Caco-2 (cell line): ENCODE measurements around the gene RGS1. TPM values are rescaled to one million over a fixed set of nuclear protein-coding genes. Genes with fewer than 3 reads are reported as not detected.

ENCODE experiments used
- BruUV-seq: library from RNA; stranded (reverse); fragments of 400-500 nt; replicated peaks from 2 replicates; lab custom pipeline; 2021; lab: Mats Ljungman, UMichigan
- CTCF ChIA-PET: fragments of 300-600 bp; sonication (Branson Sonifier 250); formaldehyde crosslinking; loops from one replicate; lab custom pipeline; 2022; ENCODE audit warnings: antibody characterized with exemption; lab: Charles Lee
- POLR2A ChIA-PET: fragments of 300-600 bp; sonication (Branson Sonifier 250); formaldehyde crosslinking; loops from one replicate; lab custom pipeline; 2022; ENCODE audit warnings: antibody characterized with exemption; lab: Charles Lee
- DNase-seq, 2 experiments: peaks; one replicate each; pipeline versions ENCODE4 v3.0.0 to v3.0.0-alpha.2; 2020 to 2022
- H3K27me3 ChIP-seq: replicated peaks from 2 replicates; pipeline ENCODE4 v1.6.0; 2011; ENCODE audit warnings: low read length; ENCODE audit not compliant: control insufficient read depth, insufficient read depth
- H3K36me3 ChIP-seq: 2 replicates; pipeline ENCODE4 v1.5.1; 2011; ENCODE audit warnings: low read length; ENCODE audit not compliant: control insufficient read depth, insufficient read depth
- H3K4me1 ChIP-seq: fragments of 250-450 bp; sonication (Bioruptor Pico); 2 replicates; pipeline ENCODE4 v1.5.1; 2020; ENCODE audit warnings: mild to moderate bottlenecking
- H3K4me3 ChIP-seq: 2 replicates; pipeline ENCODE4 v1.5.1; 2011; ENCODE audit warnings: low read depth, mild to moderate bottlenecking, control low read depth, low read length
- H3K9me3 ChIP-seq: fragments of 250-450 bp; sonication (Bioruptor Pico); 2 replicates; pipeline ENCODE4 v1.5.1; 2020; ENCODE audit warnings: mild to moderate bottlenecking, moderate library complexity
- H3K27ac Mint-ChIP-seq: one replicate; pipeline ENCODE4 v1.8.0; 2022; ENCODE audit warnings: mixed read lengths; ENCODE audit not compliant: unreplicated experiment
- H3K27me3 Mint-ChIP-seq: one replicate; pipeline ENCODE4 v1.8.0; 2022; ENCODE audit warnings: mixed read lengths; ENCODE audit not compliant: insufficient read depth, unreplicated experiment
- H3K36me3 Mint-ChIP-seq: one replicate; pipeline ENCODE4 v1.8.0; 2022; ENCODE audit warnings: mild to moderate bottlenecking, mixed read lengths; ENCODE audit not compliant: insufficient read depth, unreplicated experiment
- H3K4me1 Mint-ChIP-seq: one replicate; pipeline ENCODE4 v1.8.0; 2022; ENCODE audit warnings: low read depth, mixed read lengths; ENCODE audit not compliant: unreplicated experiment
- H3K4me3 Mint-ChIP-seq: one replicate; pipeline ENCODE4 v1.8.0; 2022; ENCODE audit warnings: mild to moderate bottlenecking, moderate library complexity, mixed read lengths; ENCODE audit not compliant: unreplicated experiment
- H3K9me3 Mint-ChIP-seq: one replicate; pipeline ENCODE4 v1.8.0; 2022; ENCODE audit warnings: mixed read lengths; ENCODE audit not compliant: unreplicated experiment
- intact Hi-C: fragments of 100-400 bp; cut with micrococcal nuclease; formaldehyde crosslinking; loops from one replicate; pipeline ENCODE4 v1.10.0; 2022; ENCODE audit not compliant: unreplicated experiment
- total RNA-seq: library from RNA; stranded (reverse); gene quantifications from 2 replicates; pipeline ENCODE4 v1.2.3, GENCODE V29; 2022
- TF ChIP-seq, protein P1 (sequence below), 2 experiments: fragments of 200-600 bp in 1 of 2; IDR thresholded peaks; 1 replicate in 1 of 2; 2 replicates in 1 of 2; pipeline versions ENCODE4 v1.5.1 to v1.8.0; 2011 to 2022; ENCODE audit warnings: antibody characterized with exemption in 1 of 2, control low read depth in 1 of 2, inconsistent platforms in 1 of 2, low read depth in 1 of 2, low read length in 1 of 2, mild to moderate bottlenecking in 1 of 2, moderate library complexity in 1 of 2; ENCODE audit not compliant: insufficient read depth in 1 of 2, severe bottlenecking in 1 of 2, unreplicated experiment in 1 of 2

RGS1 gene
- total RNA-seq, 1 experiment from 2014 or later = not detected

DNA sequence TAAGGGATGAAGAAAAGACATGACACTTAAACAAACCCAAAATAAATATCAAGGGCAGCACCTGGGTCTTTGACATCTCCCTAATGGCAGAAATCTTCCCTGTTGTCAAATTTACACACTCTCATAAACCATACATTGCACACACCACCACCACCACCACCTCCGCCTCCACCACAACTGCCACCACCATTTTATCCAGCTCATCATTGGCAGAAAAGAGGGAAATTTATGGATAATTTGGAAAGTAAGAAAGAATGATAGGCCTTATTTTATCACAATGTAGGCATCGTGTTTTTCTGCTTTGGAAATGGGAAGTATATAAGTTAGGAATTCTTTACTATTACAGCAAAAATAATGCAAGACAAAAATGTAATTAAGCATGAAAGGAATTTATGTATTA is 33.1 kb downstream of the RGS1 start:
- no peaks in the 10 kb centered on the region for H3K4me1 ChIP-seq
- no peak overlapping the region for H3K27ac Mint-ChIP-seq
- no peaks in the 10 kb centered on the region for H3K4me1 Mint-ChIP-seq
- no peaks in the 10 kb centered on the region for H3K9me3 ChIP-seq
- no peaks in the 10 kb centered on the region for H3K27me3 ChIP-seq
- peaks cover 2% of the 10 kb centered on the region for H3K27me3 Mint-ChIP-seq
- intact Hi-C loops = no loop called here
- CTCF ChIA-PET = no interaction called here
- H3K9me3 Mint-ChIP-seq = no peaks in the 10 kb centered on the region
- no peak for DNase-seq
- TF ChIP-seq, protein P1, sequence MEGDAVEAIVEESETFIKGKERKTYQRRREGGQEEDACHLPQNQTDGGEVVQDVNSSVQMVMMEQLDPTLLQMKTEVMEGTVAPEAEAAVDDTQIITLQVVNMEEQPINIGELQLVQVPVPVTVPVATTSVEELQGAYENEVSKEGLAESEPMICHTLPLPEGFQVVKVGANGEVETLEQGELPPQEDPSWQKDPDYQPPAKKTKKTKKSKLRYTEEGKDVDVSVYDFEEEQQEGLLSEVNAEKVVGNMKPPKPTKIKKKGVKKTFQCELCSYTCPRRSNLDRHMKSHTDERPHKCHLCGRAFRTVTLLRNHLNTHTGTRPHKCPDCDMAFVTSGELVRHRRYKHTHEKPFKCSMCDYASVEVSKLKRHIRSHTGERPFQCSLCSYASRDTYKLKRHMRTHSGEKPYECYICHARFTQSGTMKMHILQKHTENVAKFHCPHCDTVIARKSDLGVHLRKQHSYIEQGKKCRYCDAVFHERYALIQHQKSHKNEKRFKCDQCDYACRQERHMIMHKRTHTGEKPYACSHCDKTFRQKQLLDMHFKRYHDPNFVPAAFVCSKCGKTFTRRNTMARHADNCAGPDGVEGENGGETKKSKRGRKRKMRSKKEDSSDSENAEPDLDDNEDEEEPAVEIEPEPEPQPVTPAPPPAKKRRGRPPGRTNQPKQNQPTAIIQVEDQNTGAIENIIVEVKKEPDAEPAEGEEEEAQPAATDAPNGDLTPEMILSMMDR (IDR thresholded peaks at IDR 0.05; ENCODE audit: insufficient read depth in 1 of 2, low read depth in 1 of 2, low read length in 1 of 2, severe bottlenecking in 1 of 2, unreplicated experiment in 1 of 2) = no peak
- H3K36me3 ChIP-seq = no peaks in the 10 kb centered on the region
- H3K4me3 ChIP-seq = no peak overlapping the region
- H3K4me3 Mint-ChIP-seq = no peak overlapping the region
- BruUV-seq = no TSS peak
- POLR2A ChIA-PET = no interaction called here
- no peaks in the 10 kb centered on the region for H3K36me3 Mint-ChIP-seq

DNA sequence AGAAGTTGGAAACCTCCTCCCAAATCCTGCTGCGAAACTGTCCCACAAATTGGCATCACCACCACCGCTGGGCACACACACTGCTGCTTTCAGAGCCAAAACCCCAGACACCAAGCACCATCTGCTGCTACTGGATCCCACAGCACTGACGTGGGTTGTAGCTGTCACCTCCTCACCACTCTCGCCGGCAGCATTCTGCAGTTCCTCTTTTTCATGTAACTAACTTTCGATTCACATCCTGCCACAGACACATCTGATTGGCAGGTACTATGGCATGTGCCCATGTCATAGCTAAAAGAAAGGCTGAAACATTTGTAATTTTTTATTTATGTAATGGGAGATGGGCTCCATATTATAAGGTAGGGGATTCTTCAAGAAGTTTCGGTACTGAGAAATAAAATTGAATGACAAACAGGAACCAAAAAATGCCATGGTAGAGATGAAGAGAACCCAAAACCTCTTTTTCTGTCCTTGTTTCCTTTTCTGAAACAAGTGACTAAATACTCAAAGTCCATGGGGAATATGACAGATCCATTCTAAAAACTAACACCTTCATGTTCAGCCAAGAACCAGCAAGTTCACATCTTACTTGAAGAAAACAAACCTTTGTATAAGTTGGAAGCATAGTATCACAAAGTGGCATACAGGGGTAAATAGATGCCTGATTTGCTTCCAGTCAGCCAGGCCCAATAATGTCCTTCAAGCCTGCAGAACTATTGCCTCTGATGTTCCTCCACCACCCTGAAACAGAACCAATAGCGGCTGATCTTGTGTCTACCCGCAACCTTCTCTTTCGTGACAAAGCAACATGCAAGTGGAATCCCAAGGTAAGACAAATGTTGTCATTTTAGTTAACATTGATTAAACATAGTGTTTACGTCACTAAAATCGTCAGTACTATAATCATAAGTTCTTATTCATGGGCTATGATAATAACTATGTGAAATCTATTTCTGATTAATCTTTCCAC is 33.8 kb downstream of the RGS1 start:
- no peaks in the 10 kb centered on the region for H3K27me3 ChIP-seq
- Mint-ChIP-seq H3K4me3 (no peak overlapping the region), H3K27ac (no peak overlapping the region), H3K4me1 (no peaks in the 10 kb centered on the region), H3K27me3 (peaks cover 2% of the 10 kb centered on the region), H3K9me3 (no peaks in the 10 kb centered on the region), H3K36me3 (no peaks in the 10 kb centered on the region)
- POLR2A ChIA-PET = no interaction called here
- intact Hi-C loops = loop anchor here (1.0 to 2.0 kb wide), 2 partner anchors 29 to 135 kb away; no protein-coding TSS in a partner anchor
- CTCF ChIA-PET = no interaction called here
- no peak overlapping the region for H3K4me3 ChIP-seq
- no peaks in the 10 kb centered on the region for H3K4me1 ChIP-seq
- no TSS peak for BruUV-seq
- H3K36me3 ChIP-seq = no peaks in the 10 kb centered on the region
- TF ChIP-seq, protein P1 (IDR thresholded peaks at IDR 0.05; ENCODE audit: insufficient read depth in 1 of 2, low read depth in 1 of 2, low read length in 1 of 2, severe bottlenecking in 1 of 2, unreplicated experiment in 1 of 2) = no peak
- DNase-seq = no peak
- H3K9me3 ChIP-seq = no peaks in the 10 kb centered on the region

DNA sequence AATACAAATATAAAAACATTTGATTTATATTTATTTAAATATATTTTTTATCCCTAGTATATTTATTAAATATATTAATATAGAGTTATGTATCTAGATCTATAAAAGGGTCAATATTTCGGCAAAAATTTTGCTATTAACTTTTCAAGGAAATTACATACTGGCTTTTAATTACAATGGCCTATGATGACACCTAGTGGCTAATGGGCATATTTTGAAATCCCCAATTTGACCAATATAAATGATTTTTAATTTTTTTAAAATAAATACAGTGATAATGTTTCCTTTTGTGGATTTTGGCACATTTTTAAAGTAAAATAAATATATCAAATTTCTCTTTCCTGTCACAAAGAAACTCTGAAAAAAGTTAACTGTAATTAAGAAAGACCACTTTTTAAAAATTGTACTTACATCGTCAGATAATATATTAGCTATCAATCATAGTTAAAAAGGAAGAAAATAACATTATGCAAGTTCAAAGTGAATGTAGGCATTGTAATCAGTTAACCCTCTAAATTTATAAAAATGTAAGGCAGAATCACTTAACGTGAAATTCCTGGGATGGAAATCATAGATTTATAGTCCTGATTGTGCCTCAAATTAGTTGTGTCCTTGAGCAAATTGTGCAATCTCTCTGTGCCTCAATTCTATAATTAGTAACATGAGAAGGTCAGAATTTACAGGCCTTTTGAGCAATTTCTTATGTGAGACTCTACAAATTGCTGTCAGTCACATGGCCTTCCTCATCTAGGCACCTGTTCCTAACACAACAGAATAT is 34.7 kb downstream of the RGS1 start:
- no peak for DNase-seq
- intact Hi-C loops = loop anchor here (1.0 to 2.0 kb wide), 2 partner anchors 30 to 136 kb away; no protein-coding TSS in a partner anchor

More for the DNA sequence above, 34.7 kb downstream of the RGS1 start:
- peaks cover 4% of the 10 kb centered on the region for H3K27me3 Mint-ChIP-seq
- Histone ChIP-seq H3K4me3 (no peak overlapping the region), H3K36me3 (no peaks in the 10 kb centered on the region), H3K4me1 (no peaks in the 10 kb centered on the region), H3K27me3 (no peaks in the 10 kb centered on the region), H3K9me3 (no peaks in the 10 kb centered on the region)
- ChIA-PET POLR2A (no interaction called here), CTCF (no interaction called here)
- TF ChIP-seq, protein P1 (IDR thresholded peaks at IDR 0.05; ENCODE audit: insufficient read depth in 1 of 2, low read depth in 1 of 2, low read length in 1 of 2, severe bottlenecking in 1 of 2, unreplicated experiment in 1 of 2) = peak; percentile 29 to 41
- H3K4me3 Mint-ChIP-seq = no peak overlapping the region
- H3K4me1 Mint-ChIP-seq = no peaks in the 10 kb centered on the region
- no peaks in the 10 kb centered on the region for H3K36me3 Mint-ChIP-seq
- BruUV-seq = no TSS peak
- no peak overlapping the region for H3K27ac Mint-ChIP-seq
- H3K9me3 Mint-ChIP-seq = no peaks in the 10 kb centered on the region
